ENCODE data around the gene CCDC201.
"Not testable (repeated sequence)": the region's sequence is repeated elsewhere in the genome, so short reads cannot be mapped to it uniquely, and the experiment has no call there.

- not testable (repeated sequence) for TF ChIP-seq EZH2 (IDR thresholded peaks at IDR 0.05; ENCODE audit: borderline replicate concordance, low read length)
- TF ChIP-seq, protein P1, sequence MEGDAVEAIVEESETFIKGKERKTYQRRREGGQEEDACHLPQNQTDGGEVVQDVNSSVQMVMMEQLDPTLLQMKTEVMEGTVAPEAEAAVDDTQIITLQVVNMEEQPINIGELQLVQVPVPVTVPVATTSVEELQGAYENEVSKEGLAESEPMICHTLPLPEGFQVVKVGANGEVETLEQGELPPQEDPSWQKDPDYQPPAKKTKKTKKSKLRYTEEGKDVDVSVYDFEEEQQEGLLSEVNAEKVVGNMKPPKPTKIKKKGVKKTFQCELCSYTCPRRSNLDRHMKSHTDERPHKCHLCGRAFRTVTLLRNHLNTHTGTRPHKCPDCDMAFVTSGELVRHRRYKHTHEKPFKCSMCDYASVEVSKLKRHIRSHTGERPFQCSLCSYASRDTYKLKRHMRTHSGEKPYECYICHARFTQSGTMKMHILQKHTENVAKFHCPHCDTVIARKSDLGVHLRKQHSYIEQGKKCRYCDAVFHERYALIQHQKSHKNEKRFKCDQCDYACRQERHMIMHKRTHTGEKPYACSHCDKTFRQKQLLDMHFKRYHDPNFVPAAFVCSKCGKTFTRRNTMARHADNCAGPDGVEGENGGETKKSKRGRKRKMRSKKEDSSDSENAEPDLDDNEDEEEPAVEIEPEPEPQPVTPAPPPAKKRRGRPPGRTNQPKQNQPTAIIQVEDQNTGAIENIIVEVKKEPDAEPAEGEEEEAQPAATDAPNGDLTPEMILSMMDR (IDR thresholded peaks at IDR 0.05; ENCODE audit: low read length) = not testable (repeated sequence)
Measured at GRCh38 chr7:45813771-45814170, 59.1 kb downstream of the CCDC201 start.

Measured in OCI-LY1 (cell line).